GM12873 (cell line): Measurements from ENCODE around the gene CNTNAP2.

Experiments used
- TF ChIP-seq, protein P1 (sequence below): IDR thresholded peaks from 2 replicates; pipeline ENCODE4 v1.5.1; 2012; ENCODE audit warnings: low read depth, mild to moderate bottlenecking, moderate library complexity, low read length, control low read depth; ENCODE audit not compliant: insufficient read depth; ENCODE audit errors: missing control alignments

CNTNAP2 gene

DNA sequence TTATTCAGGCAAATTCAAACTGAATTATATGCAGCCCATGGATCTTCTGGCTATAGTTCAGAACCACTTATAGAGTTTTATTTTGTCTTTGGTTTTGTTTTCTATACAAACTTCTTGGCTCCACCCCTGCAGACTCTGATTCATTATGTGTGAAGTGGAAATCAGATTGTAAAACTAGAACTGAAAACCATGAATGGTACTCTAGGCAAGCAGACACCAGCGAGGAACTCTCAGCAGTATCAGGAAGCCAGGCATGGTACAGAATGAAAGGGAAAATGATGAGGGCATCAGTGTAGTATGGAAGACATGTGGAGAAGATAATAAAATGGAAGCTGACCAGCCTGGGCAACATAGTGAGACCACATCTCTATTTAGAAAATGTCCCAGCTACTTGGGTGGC, 1447.1 kb downstream of the CNTNAP2 start:
- TF ChIP-seq, protein P1, sequence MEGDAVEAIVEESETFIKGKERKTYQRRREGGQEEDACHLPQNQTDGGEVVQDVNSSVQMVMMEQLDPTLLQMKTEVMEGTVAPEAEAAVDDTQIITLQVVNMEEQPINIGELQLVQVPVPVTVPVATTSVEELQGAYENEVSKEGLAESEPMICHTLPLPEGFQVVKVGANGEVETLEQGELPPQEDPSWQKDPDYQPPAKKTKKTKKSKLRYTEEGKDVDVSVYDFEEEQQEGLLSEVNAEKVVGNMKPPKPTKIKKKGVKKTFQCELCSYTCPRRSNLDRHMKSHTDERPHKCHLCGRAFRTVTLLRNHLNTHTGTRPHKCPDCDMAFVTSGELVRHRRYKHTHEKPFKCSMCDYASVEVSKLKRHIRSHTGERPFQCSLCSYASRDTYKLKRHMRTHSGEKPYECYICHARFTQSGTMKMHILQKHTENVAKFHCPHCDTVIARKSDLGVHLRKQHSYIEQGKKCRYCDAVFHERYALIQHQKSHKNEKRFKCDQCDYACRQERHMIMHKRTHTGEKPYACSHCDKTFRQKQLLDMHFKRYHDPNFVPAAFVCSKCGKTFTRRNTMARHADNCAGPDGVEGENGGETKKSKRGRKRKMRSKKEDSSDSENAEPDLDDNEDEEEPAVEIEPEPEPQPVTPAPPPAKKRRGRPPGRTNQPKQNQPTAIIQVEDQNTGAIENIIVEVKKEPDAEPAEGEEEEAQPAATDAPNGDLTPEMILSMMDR = no peak

DNA sequence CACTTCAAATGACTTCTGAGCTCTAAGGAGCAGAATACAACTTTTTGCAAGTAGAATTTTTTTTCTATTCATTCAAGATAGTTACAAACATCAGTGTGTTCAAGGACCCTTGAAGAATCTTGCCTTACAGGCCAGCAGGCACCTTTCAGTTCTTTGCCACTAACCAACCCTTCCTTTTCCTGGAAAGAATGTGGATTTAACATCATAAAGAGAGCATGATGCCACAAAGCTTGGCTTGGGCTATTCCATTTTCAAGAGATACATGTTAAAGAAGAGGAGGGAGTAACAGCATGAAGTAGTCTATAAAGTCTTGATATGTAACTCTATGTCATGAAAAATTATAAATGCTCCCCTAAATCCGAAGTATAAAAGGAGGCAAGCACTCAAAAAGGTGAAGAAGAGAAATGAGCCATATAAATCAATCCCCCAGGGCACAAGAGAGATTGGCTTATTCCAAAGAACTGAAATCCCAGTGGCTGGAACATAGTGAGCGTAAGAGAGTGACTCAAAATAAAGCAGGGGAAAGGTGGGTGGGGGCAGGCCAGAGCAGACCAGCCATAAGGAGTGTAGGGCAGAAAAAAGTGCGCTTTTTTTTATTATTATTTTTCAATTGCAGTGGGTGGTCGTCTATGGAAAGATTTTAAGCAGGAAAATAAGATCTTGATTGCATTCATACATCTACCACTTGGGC, 1448.3 kb downstream of the CNTNAP2 start:
- TF ChIP-seq, protein P1 = no peak

DNA sequence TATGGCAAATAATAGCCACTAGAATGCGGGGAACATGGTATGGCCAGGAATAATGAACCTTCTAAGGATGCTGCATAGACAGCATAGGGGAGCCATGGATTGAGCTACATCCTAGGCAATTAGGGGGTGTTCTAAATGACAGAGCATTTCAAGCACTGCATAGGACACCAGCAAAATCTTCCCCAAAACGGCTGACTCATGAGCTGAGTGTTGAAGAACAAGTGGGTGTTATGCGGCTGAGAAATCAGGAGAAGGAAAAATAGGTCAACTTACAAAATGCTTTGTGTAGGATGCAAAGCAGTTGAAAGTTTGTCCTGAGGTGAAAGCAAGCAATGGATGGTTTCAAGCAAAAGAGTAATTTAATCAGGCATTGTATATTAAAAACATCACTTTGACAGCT, 1450.4 kb downstream of the CNTNAP2 start:
- TF ChIP-seq, protein P1 = no peak

DNA sequence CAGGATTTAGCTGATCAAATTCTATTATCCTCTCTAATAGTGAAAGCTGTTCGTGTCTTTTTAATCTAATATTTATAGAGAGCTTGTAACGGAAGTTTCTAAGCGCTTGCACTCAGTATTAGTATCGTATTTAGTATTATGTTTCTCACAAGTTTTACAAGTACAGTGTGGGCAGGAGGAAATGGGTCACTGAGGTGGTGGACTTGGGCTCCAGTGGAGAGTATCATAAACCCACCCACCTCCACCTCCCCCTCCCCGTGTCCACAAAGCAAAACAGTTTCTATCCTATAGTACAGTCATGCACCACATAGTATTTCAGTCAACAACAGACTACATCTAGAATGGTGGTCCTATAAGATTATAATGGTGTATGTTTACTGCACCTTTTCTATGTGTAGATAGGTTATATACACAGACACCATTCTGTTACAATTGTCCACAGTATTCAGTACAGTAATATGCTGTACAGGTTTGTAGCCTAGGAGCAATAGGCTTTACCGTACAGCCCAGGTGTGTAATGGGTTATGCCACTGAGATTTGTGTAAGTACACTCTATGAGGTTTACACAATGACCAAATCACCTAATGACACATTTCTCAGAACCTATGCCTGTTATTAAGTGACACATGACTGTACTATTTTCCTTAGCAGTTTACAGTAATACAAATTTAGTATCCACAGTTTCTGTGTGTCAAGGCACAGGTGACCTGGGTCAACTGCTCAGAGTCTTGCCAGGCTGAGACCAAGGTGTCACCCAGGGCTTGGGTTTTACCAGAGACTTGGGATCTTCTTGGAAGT, 1452.7 kb downstream of the CNTNAP2 start:
- TF ChIP-seq, protein P1 = no peak

DNA sequence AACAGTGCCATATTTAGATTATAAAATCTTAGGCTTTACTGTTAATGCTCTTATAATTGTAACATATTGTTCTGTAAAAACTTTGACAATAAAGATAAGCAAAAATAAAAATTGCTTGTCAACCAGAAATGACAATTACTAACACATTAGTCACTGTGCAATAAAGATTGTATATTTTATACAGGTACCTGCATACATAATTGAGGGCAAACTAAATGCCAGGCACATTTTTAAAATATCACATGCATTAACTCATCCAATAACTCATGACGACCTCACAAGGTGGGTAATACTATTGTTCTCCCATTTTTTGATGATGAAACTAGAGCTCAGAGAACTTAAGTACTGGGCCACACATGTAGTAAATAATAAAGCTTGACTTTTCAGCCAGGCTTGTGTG, 1453.8 kb downstream of the CNTNAP2 start:
- TF ChIP-seq, protein P1 = no peak

DNA sequence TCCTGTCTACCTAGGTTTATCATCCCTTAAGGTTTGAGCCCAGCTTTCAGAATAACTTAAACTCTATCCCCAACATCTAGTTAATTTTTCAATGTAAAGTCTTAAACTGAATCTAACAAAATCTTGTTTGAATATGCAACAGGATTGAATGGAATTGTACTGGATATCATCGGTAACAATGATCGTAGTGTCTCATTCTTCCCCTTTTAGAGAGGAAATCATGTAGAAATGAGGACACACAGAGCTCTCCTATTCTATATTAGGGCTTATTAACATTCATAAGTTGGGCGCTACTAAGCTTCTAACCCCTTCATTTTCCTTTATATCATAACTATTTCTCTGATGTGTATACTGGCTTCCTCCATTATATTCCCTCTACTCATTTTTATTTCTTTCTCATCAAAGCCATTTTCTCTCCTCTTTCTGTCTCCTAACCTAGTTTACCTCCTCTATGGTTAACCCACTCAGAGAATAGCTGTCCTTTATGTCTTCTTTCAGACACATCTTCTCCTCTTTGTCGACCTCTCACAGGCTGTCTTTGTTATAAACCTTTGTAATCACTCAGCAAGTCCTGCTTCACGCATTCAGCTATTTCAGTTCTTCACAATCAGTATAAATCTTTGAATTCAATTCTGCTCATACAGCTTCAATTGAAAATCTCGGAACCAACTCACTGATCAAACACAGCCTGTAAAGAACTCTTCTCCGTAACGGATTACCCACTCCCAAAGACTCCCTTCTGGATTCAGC, 1455.0 kb downstream of the CNTNAP2 start:
- TF ChIP-seq, protein P1 = no peak

DNA sequence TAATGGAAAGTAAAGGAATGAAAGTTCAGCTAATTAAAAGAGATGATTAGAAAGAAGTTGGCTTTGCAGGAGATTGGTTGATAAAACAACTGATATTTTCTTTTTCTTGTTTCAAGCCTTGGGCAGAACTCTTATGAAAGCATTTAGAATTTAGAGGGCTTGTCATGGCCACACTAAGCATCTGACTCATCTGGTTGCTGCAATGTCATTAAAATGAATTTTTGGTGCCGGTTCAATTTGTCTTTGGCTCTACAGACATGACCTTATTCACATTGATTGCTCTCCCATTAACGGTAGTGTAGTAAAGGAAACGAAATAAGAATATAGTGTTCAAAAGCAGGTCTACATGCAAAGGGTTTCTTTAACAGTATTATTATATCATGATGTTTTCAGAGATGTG, 1461.6 kb downstream of the CNTNAP2 start:
- TF ChIP-seq, protein P1 = no peak
